ES-I3 (cell line): ENCODE measurements around the gene E2F3.

Experiments used
- H3K36me3 ChIP-seq: 2 replicates; pipeline ENCODE4 v1.6.1; 2013; ENCODE audit warnings: mild to moderate bottlenecking, low read length, control low read depth, moderate library complexity; ENCODE audit not compliant: insufficient read depth
- H3K4me1 ChIP-seq: 2 replicates; pipeline ENCODE4 v1.6.1; 2013; ENCODE audit warnings: mild to moderate bottlenecking, control low read depth, low read length; ENCODE audit not compliant: insufficient read depth
- H3K9ac ChIP-seq: 2 replicates; pipeline ENCODE4 v1.6.1; 2013; ENCODE audit warnings: low read depth, mild to moderate bottlenecking, low read length, moderate library complexity
- H3K9me3 ChIP-seq: 2 replicates; pipeline ENCODE4 v1.6.1; 2013; ENCODE audit warnings: mild to moderate bottlenecking, low read length, moderate library complexity; ENCODE audit not compliant: control insufficient read depth, insufficient read depth

The E2F3 gene

GRCh38 chr6:20532881-20533280 lies 131.2 kb downstream of the E2F3 start:
- H3K4me1 ChIP-seq = no peaks in the 10 kb centered on the region; the same call in 1 of the 2 replicates
- no peaks in the 10 kb centered on the region for H3K9me3 ChIP-seq
- H3K9ac ChIP-seq = no peak overlapping the region
- H3K36me3 ChIP-seq = no peaks in the 10 kb centered on the region

- peak overlapping the region; percentile 93; the same call in 1 of the 2 replicates for H3K9ac ChIP-seq
- H3K4me1 ChIP-seq = peaks cover 3% of the 10 kb centered on the region
- H3K36me3 ChIP-seq = no peaks in the 10 kb centered on the region
- no peaks in the 10 kb centered on the region for H3K9me3 ChIP-seq
Observed at GRCh38 chr6:20533746-20534294, 132.1 kb downstream of the E2F3 start.

GRCh38 chr6:20534295-20535262 lies 132.9 kb downstream of the E2F3 start, which contains the start of gene CDKAL1:
TSS of gene CDKAL1 (plus strand) at chr6:20534457. CDS start at chr6:20546351, 11,894 bp downstream.
- H3K4me1 ChIP-seq = peaks cover 5% of the 10 kb centered on the region
- peak within 1 kb of the TSS; percentile 93 for H3K9ac ChIP-seq
- H3K9me3 ChIP-seq = no peaks in the 10 kb centered on the region
- H3K36me3 ChIP-seq = no peaks in the 10 kb centered on the region

GRCh38 chr6:20538131-20538662 lies 136.5 kb downstream of the E2F3 start:
- Histone ChIP-seq H3K36me3 (no peaks in the 10 kb centered on the region), H3K9me3 (no peaks in the 10 kb centered on the region)

GRCh38 chr6:20538907-20539306 lies 137.2 kb downstream of the E2F3 start:
- Histone ChIP-seq H3K9me3 (no peaks in the 10 kb centered on the region), H3K9ac (no peak overlapping the region), H3K36me3 (no peaks in the 10 kb centered on the region), H3K4me1 (peaks cover 5% of the 10 kb centered on the region)

More at GRCh38 chr6:20538131-20538662, 136.5 kb downstream of the E2F3 start:
- H3K9ac ChIP-seq = no peak overlapping the region
- H3K4me1 ChIP-seq = peaks cover 5% of the 10 kb centered on the region

- H3K9ac ChIP-seq = no peak overlapping the region
- no peaks in the 10 kb centered on the region for H3K36me3 ChIP-seq
- H3K4me1 ChIP-seq = peaks cover 5% of the 10 kb centered on the region
- no peaks in the 10 kb centered on the region for H3K9me3 ChIP-seq
Observed at GRCh38 chr6:20539387-20539786, 137.7 kb downstream of the E2F3 start.

GRCh38 chr6:20540683-20541082 lies 139.0 kb downstream of the E2F3 start:
- Histone ChIP-seq H3K4me1 (peaks cover 5% of the 10 kb centered on the region), H3K9ac (no peak overlapping the region), H3K36me3 (no peaks in the 10 kb centered on the region), H3K9me3 (no peaks in the 10 kb centered on the region)

- no peaks in the 10 kb centered on the region; the same call in 1 of the 2 replicates for H3K36me3 ChIP-seq
- H3K9me3 ChIP-seq = no peaks in the 10 kb centered on the region
- H3K4me1 ChIP-seq = peaks cover 5% of the 10 kb centered on the region; the same call in 1 of the 2 replicates
- no peak overlapping the region for H3K9ac ChIP-seq
Observed at GRCh38 chr6:20541382-20541781, 139.7 kb downstream of the E2F3 start.

- H3K36me3 ChIP-seq = no peaks in the 10 kb centered on the region; the same call in 1 of the 2 replicates
- no peaks in the 10 kb centered on the region for H3K9me3 ChIP-seq
- H3K9ac ChIP-seq = no peak overlapping the region
- H3K4me1 ChIP-seq = peaks cover 5% of the 10 kb centered on the region; the same call in 1 of the 2 replicates
Observed at GRCh38 chr6:20542927-20543602, 141.4 kb downstream of the E2F3 start.
